Prostate gland (tissue), 2 donors: Measurements from ENCODE around the gene LIN37.

ENCODE experiments used
- CTCF ChIP-seq, 4 experiments: fragments of 200-600 bp in 2 of 4; fragments of 450-650 bp in 2 of 4; sonication (generic) in 2 of 4; IDR thresholded peaks; 1 replicate in 3 of 4; 2 replicates in 1 of 4; pipeline ENCODE4 v1.5.1; 2016 to 2019; ENCODE audit warnings: antibody characterized with exemption in 4 of 4, mild to moderate bottlenecking in 2 of 4, moderate library complexity in 2 of 4
- POLR2A ChIP-seq: fragments of 450-650 bp; IDR thresholded peaks from one replicate; pipeline ENCODE4 v1.6.1; 2016; ENCODE audit warnings: antibody characterized with exemption, mild to moderate bottlenecking
- POLR2AphosphoS5 ChIP-seq: sonication (generic); formaldehyde crosslinking; IDR thresholded peaks from one replicate; pipeline ENCODE4 v1.6.1; 2017; ENCODE audit warnings: antibody characterized with exemption

GRCh38 chr19:35713506-35713850 lies 34.9 kb upstream of the LIN37 start:
- TF ChIP-seq CTCF (IDR thresholded peaks at IDR 0.05) (no peak), POLR2AphosphoS5 (no peak), POLR2A (no peak)
